HepG2 (cell line): ENCODE results near the gene AHRR. TPM values are rescaled to one million over a fixed set of nuclear protein-coding genes. Genes with fewer than 3 reads are reported as not detected.
A peak's percentile ranks its signal among the peaks of the same experiment; 100 is the strongest.

Source experiments
- ATAC-seq: fragments of 200-7000 bp; cut with Tn5 transposase; 3 replicates; pipeline ENCODE4 v1.9.1; 2020; ENCODE audit warnings: mild to moderate bottlenecking, moderate library complexity
- BruUV-seq: library from RNA; stranded (reverse); fragments of 400-500 nt; replicated peaks from 2 replicates; lab custom pipeline; 2021; lab: Mats Ljungman, UMichigan
- CTCF ChIA-PET: fragments of 300-600 bp; formaldehyde crosslinking; extraction: SDS; loops from one replicate; lab custom pipeline; 2021; ENCODE audit warnings: low total read pairs, inconsistent platforms, low intra/inter-chr PET ratio; lab: Yijun Ruan, JAX
- POLR2A ChIA-PET: fragments of 350-600 bp; sonication (Branson Sonifier 250); formaldehyde crosslinking; loops from one replicate; lab custom pipeline; 2020; ENCODE audit warnings: antibody characterized with exemption, inconsistent platforms; lab: Yijun Ruan, JAX
- DNase-seq: peaks from one replicate; pipeline ENCODE4 v3.0.0-alpha.2; 2015; ENCODE audit warnings: low spot score
- FAIRE-seq: peaks from 3 replicates; lab custom pipeline; 2011; peaks lifted over from hg19 to GRCh38; lab: Jason Lieb, UNC
- H2AFZ ChIP-seq: one replicate; pipeline ENCODE4 v1.6.1; 2011; ENCODE audit warnings: low read length, inconsistent platforms
- H3K27ac ChIP-seq: fragments of 300-600 bp; 3 replicates; pipeline ENCODE4 v1.8.0; 2011; ENCODE audit warnings: mixed run types, mild to moderate bottlenecking, mixed read lengths, low read length, inconsistent platforms; ENCODE audit not compliant: insufficient read depth; ENCODE audit errors: extremely low read length
- H3K27me3 ChIP-seq, 2 experiments: fragments of 200-600 bp in 1 of 2; 2 replicates in 1 of 2; 3 replicates in 1 of 2; pipeline versions ENCODE4 v1.6.0 to v1.8.0; 2011; ENCODE audit warnings: low read length in 2 of 2, mild to moderate bottlenecking in 2 of 2, moderate library complexity in 2 of 2, inconsistent platforms in 1 of 2; ENCODE audit not compliant: insufficient read depth in 2 of 2, control insufficient read depth in 1 of 2
- H3K36me3 ChIP-seq, 2 experiments: fragments of 200-600 bp in 1 of 2; replicated peaks in 1 of 2; 2 replicates in 1 of 2; 3 replicates in 1 of 2; pipeline versions ENCODE4 v1.5.1 to v1.8.0; 2011; ENCODE audit warnings: low read length in 2 of 2, inconsistent platforms in 1 of 2; ENCODE audit not compliant: insufficient read depth in 2 of 2, control insufficient read depth in 1 of 2
- H3K4me1 ChIP-seq: 2 replicates; pipeline ENCODE4 v1.5.1; 2012; ENCODE audit warnings: low read length, inconsistent platforms; ENCODE audit not compliant: insufficient read depth
- H3K4me2 ChIP-seq: 2 replicates; pipeline ENCODE4 v1.6.0; 2011; ENCODE audit warnings: low read depth, low read length, inconsistent platforms
- H3K4me3 ChIP-seq, 3 experiments: fragments of 200-600 bp in 1 of 3; sonication (generic), shearing (Covaris generic) in 1 of 3; replicated peaks in 1 of 3; 2 replicates each; pipeline ENCODE4 v1.5.1; 2011 to 2016; ENCODE audit warnings: low read length in 3 of 3, inconsistent platforms in 2 of 3, low read depth in 2 of 3, mild to moderate bottlenecking in 2 of 3, control low read depth in 1 of 3, mixed read lengths in 1 of 3; ENCODE audit not compliant: insufficient read depth in 1 of 3
- H3K79me2 ChIP-seq: one replicate; pipeline ENCODE4 v1.6.1; 2011; ENCODE audit warnings: low read length, inconsistent platforms; ENCODE audit not compliant: insufficient read depth
- H3K9ac ChIP-seq: 2 replicates; pipeline ENCODE4 v1.6.0; 2011; ENCODE audit warnings: mild to moderate bottlenecking, low read depth, low read length, inconsistent platforms; ENCODE audit not compliant: insufficient read depth
- H3K9me3 ChIP-seq: 2 replicates; pipeline ENCODE4 v1.5.1; 2012; ENCODE audit warnings: mild to moderate bottlenecking, low read length
- H4K20me1 ChIP-seq: 2 replicates; pipeline ENCODE4 v1.6.0; 2011; ENCODE audit warnings: inconsistent platforms, mild to moderate bottlenecking, low read length, moderate library complexity; ENCODE audit not compliant: insufficient read depth
- FOXO1 ChIP-seq: sonication (generic); formaldehyde crosslinking; IDR thresholded peaks from 2 replicates; pipeline ENCODE4 v1.4.0; 2020; ENCODE audit warnings: missing genetic modification reagents
- HMG20A ChIP-seq: IDR thresholded peaks from 2 replicates; pipeline ENCODE4 v1.6.1; 2016; ENCODE audit warnings: borderline replicate concordance
- NFE2 ChIP-seq: sonication (generic); formaldehyde crosslinking; IDR thresholded peaks from 2 replicates; pipeline ENCODE4 v1.4.0; 2020; ENCODE audit warnings: missing genetic modification reagents
- PATZ1 ChIP-seq: sonication (generic); formaldehyde crosslinking; IDR thresholded peaks from 2 replicates; pipeline ENCODE4 v1.4.0; 2020; ENCODE audit warnings: missing genetic modification reagents
- STAT5B ChIP-seq: sonication (generic); formaldehyde crosslinking; IDR thresholded peaks from 2 replicates; pipeline ENCODE4 v1.4.0; 2020; ENCODE audit warnings: missing genetic modification reagents
- TAF1 ChIP-seq: sonication (generic); formaldehyde crosslinking; IDR thresholded peaks from 2 replicates; pipeline ENCODE4 v1.4.0; 2020; ENCODE audit warnings: missing genetic modification reagents
- ZNF780A ChIP-seq: sonication (generic); formaldehyde crosslinking; IDR thresholded peaks from 2 replicates; pipeline ENCODE4 v1.8.0; 2022; ENCODE audit warnings: mild to moderate bottlenecking, missing genetic modification reagents, moderate library complexity
- ZNF879 ChIP-seq: sonication (generic); formaldehyde crosslinking; IDR thresholded peaks from 2 replicates; pipeline ENCODE4 v1.8.1; 2023; ENCODE audit warnings: missing genetic modification reagents
- WGBS: methylation state at CpG from one replicate; pipeline ENCODE4 v1.1.6; 2017; ENCODE audit warnings: low lambda C conversion rate; 5-methylcytosine and 5-hydroxymethylcytosine counted together
- in situ Hi-C: cut with HindIII; loops from 2 replicates; pipeline ENCODE4 v1.10.0; 2017; ENCODE audit warnings: low pct_unique_long_range_greater_than_20kb; ENCODE audit not compliant: extremely low pct_ligation_motif_present
- intact Hi-C: fragments of 100-400 bp; cut with micrococcal nuclease; formaldehyde crosslinking; loops from one replicate; pipeline ENCODE4 v1.10.0; 2022; ENCODE audit not compliant: unreplicated experiment
- polyA plus RNA-seq, 8 experiments: library from polyadenylated mRNA; depleted of rRNA in 3 of 8; stranded (reverse) in 7 of 8; unstranded in 1 of 8; fragments of >200 nt; fragmentation: Illumina TruSeq in 4 of 8; extraction: Trizol in 4 of 8; gene quantifications; 2 replicates each; pipeline versions ENCODE4 v1.2.1 to v1.2.3, GENCODE V29; 2011 to 2016; ENCODE audit warnings: low read depth in 4 of 8, missing spikeins in 1 of 8, mixed read lengths in 1 of 8; ENCODE audit not compliant: insufficient read depth in 1 of 8
- total RNA-seq, 5 experiments: library from RNA; depleted of rRNA; stranded (reverse); fragments of >200 nt; fragmentation: Illumina TruSeq; extraction: Trizol; gene quantifications; 2 replicates each; pipeline ENCODE4 v1.2.3, GENCODE V29; 2016; ENCODE audit warnings: low read depth in 1 of 5
- TF ChIP-seq, protein P1 (sequence below): sonication (generic); formaldehyde crosslinking; IDR thresholded peaks from 2 replicates; pipeline ENCODE4 v1.8.1; 2023; ENCODE audit warnings: mild to moderate bottlenecking, missing genetic modification reagents

AHRR gene
- total and polyA plus RNA-seq, 2 of the 13 experiments (the other 11 are each of a cell fraction or from before 2014, with no cell fraction given), result 0.28 to 0.35 TPM

GRCh38 chr5:315488-316209 lies 5.9 kb upstream of the AHRR start:
- H3K79me2 ChIP-seq, result no peaks in the 10 kb centered on the region
- H3K36me3 ChIP-seq, result peaks cover 5 to 14% of the 10 kb centered on the region in 2 experiments; a peak in 3 of 5 replicates
- ATAC-seq (no peak), DNase-seq (no peak), FAIRE-seq (no peak)
- H3K9ac ChIP-seq, result no peak overlapping the region
- H3K4me3 ChIP-seq, result no peak overlapping the region
- H3K27ac ChIP-seq, result no peak overlapping the region
- H3K4me2 ChIP-seq, result no peak overlapping the region
- CTCF ChIA-PET, result no interaction called here
- WGBS, result 92% methylated on average over 11 of the region's 14 CpGs
- peaks cover 0 to 8% of the 10 kb centered on the region in 2 experiments; a peak in 3 of 5 replicates for H3K27me3 ChIP-seq
- POLR2A ChIA-PET, result no interaction called here
- H3K4me1 ChIP-seq, result peaks cover 13% of the 10 kb centered on the region
- TF ChIP-seq TAF1 (CRISPR knock-in tag) (no peak), FOXO1 (CRISPR knock-in tag) (no peak), STAT5B (CRISPR knock-in tag) (no peak)
- intact Hi-C loops (loop anchor here (5.0 kb wide), 1 partner anchor 117 kb away; no protein-coding TSS in a partner anchor), in situ Hi-C loops (loop anchor here (5.0 kb wide), 1 partner anchor 122 kb away; no protein-coding TSS in a partner anchor)
- peaks cover 3% of the 10 kb centered on the region; the same call in 1 of the 2 replicates for H4K20me1 ChIP-seq
- no peaks in the 10 kb centered on the region for H3K9me3 ChIP-seq
- BruUV-seq, result no TSS peak
- H2AFZ ChIP-seq, result no peak overlapping the region

DNA sequence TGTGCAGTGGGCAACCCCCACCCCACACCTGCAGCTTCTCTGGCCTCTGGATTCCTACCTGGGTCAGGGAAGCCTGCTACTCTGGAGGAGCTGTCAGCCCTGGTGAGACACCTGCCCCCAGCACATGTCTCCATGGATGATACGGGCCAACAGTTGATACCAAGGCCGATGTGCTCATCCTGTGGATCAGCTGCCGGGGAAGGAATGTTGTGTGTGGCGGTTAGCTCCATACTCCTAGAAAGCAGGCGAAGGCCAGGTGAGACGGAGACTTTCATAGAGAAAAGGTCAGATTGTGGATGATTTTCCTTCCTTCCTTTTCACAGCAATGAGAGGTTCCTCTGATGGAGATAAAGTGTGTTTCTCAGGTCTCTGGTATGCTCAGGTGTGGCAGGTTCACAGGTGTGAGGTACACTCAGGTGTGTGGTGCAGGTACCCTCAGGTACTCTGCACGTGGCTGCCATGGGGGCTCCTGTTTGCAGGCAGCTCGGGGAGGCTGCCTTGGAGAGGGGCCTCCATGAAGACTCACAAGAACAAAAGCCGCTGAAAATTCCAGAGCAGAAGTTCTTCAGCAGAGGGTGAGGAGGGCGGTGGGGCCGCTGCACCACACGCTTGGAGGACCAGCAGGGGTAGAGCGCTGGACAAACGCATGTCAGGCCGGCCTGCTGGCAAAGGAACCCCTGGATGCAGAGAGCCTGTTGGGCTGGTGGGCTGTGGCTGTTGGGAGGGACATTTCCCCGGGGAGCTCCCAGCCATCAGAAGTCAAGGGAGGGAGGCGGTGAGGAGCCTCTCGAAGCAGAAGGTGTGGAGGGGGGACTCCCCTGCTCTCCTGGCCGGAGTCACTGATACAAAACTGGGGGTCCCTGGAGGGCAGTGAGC lies 5.1 kb upstream of the AHRR start:
- H3K4me3 ChIP-seq, result no peak overlapping the region
- no peaks in the 10 kb centered on the region for H3K9me3 ChIP-seq
- DNase-seq (no peak), FAIRE-seq (no peak), ATAC-seq (no peak)
- ChIA-PET CTCF (interaction anchor here (1.2 kb wide), 1 partner anchor 120 kb away, joined by 3 read pairs; no protein-coding TSS in a partner anchor), POLR2A (interaction anchor here (0.7 to 1.0 kb wide), 2 partner anchors 33 to 45 kb away, joined by 3 to 5 read pairs; partner anchors contain the start of gene PDCD6)
- H3K27me3 ChIP-seq, result peaks cover 1 to 15% of the 10 kb centered on the region in 2 experiments; a peak in 3 of 5 replicates
- TF ChIP-seq NFE2 (CRISPR knock-in tag) (no peak), ZNF879 (CRISPR knock-in tag) (no peak), HMG20A (CRISPR knock-in tag) (no peak), PATZ1 (CRISPR knock-in tag) (0 out of 2 replicates have a peak, but pooled peaks have one; percentile 4), ZNF780A (CRISPR knock-in tag) (no peak)
- TF ChIP-seq, protein P1, sequence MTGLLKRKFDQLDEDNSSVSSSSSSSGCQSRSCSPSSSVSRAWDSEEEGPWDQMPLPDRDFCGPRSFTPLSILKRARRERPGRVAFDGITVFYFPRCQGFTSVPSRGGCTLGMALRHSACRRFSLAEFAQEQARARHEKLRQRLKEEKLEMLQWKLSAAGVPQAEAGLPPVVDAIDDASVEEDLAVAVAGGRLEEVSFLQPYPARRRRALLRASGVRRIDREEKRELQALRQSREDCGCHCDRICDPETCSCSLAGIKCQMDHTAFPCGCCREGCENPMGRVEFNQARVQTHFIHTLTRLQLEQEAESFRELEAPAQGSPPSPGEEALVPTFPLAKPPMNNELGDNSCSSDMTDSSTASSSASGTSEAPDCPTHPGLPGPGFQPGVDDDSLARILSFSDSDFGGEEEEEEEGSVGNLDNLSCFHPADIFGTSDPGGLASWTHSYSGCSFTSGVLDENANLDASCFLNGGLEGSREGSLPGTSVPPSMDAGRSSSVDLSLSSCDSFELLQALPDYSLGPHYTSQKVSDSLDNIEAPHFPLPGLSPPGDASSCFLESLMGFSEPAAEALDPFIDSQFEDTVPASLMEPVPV (CRISPR knock-in tag), result no peak
- H3K79me2 ChIP-seq, result no peaks in the 10 kb centered on the region
- peaks cover 13% of the 10 kb centered on the region for H3K4me1 ChIP-seq
- intact Hi-C loops (loop anchor here (5.0 kb wide), 1 partner anchor 116 kb away; no protein-coding TSS in a partner anchor), in situ Hi-C loops (loop anchor here (5.0 kb wide), 1 partner anchor 121 kb away; no protein-coding TSS in a partner anchor)
- H3K27ac ChIP-seq, result no peak overlapping the region
- no peak overlapping the region for H3K4me2 ChIP-seq
- H3K36me3 ChIP-seq, result peaks cover 3 to 9% of the 10 kb centered on the region in 2 experiments; a peak in 3 of 5 replicates
- H4K20me1 ChIP-seq, result peaks cover 3% of the 10 kb centered on the region; the same call in 1 of the 2 replicates
- 93% methylated on average over 15 of the region's 19 CpGs for WGBS
- no peak overlapping the region for H3K9ac ChIP-seq
- no peak overlapping the region for H2AFZ ChIP-seq
- no TSS peak for BruUV-seq
